Measurements from ENCODE around the gene SIAE. TPM values are rescaled to one million over a fixed set of nuclear protein-coding genes. Genes with fewer than 3 reads are reported as not detected.

The SIAE gene
- total RNA-seq, 1 experiment from 2014 or later, result 18.0 TPM

- no peak for DNase-seq (ENCODE audit: low read depth)
These were observed 5.9 kb downstream of the SIAE start for GRCh38 chr11:124667601-124668000.

- DNase-seq (ENCODE audit: low read depth), result no peak
These were observed 9.7 kb downstream of the SIAE start for GRCh38 chr11:124663861-124664260.

GRCh38 chr11:124662106-124662505 is 11.4 kb downstream of the SIAE start:
- DNase-seq (ENCODE audit: low read depth), result no peak

- DNase-seq (ENCODE audit: low read depth), result no peak
These were observed 12.0 kb downstream of the SIAE start for GRCh38 chr11:124661553-124661952.

- no peak for DNase-seq (ENCODE audit: low read depth)
These were observed 14.6 kb downstream of the SIAE start for GRCh38 chr11:124658986-124659385.

GRCh38 chr11:124658501-124658900 is 15.0 kb downstream of the SIAE start:
- no peak for DNase-seq (ENCODE audit: low read depth)

GRCh38 chr11:124657904-124658303 is 15.6 kb downstream of the SIAE start:
- DNase-seq (ENCODE audit: low read depth), result no peak

GRCh38 chr11:124656774-124657630 is 16.5 kb downstream of the SIAE start:
- DNase-seq (ENCODE audit: low read depth), result no peak

GRCh38 chr11:124648610-124649009 is 24.9 kb downstream of the SIAE start:
- no peak for DNase-seq (ENCODE audit: low read depth)

- no peak for DNase-seq (ENCODE audit: low read depth)
These were observed 27.4 kb downstream of the SIAE start for GRCh38 chr11:124646148-124646547.

GRCh38 chr11:124644426-124645280 is 28.9 kb downstream of the SIAE start:
- peak; percentile 72 for DNase-seq (ENCODE audit: low read depth)

GRCh38 chr11:124643605-124644425 is 29.7 kb downstream of the SIAE start:
- DNase-seq (ENCODE audit: low read depth), result peak; percentile 81

GRCh38 chr11:124643042-124643604 is 30.4 kb downstream of the SIAE start:
- no peak for DNase-seq (ENCODE audit: low read depth)

- no peak for DNase-seq (ENCODE audit: low read depth)
These were observed 30.9 kb downstream of the SIAE start for GRCh38 chr11:124642628-124643027.

GRCh38 chr11:124640666-124641065 is 32.9 kb downstream of the SIAE start:
- peak; percentile 5 for DNase-seq (ENCODE audit: low read depth)

GRCh38 chr11:124639186-124639585 is 34.4 kb downstream of the SIAE start:
- DNase-seq (ENCODE audit: low read depth), result no peak

- no peak for DNase-seq (ENCODE audit: low read depth)
These were observed 35.0 kb downstream of the SIAE start for GRCh38 chr11:124638500-124638899.

- DNase-seq (ENCODE audit: low read depth), result no peak
These were observed 37.6 kb downstream of the SIAE start for GRCh38 chr11:124635932-124636331.

- DNase-seq (ENCODE audit: low read depth), result peak; percentile 14
These were observed 40.2 kb downstream of the SIAE start for GRCh38 chr11:124633355-124633754.

GRCh38 chr11:124629961-124630360 is 43.6 kb downstream of the SIAE start:
- no peak for DNase-seq (ENCODE audit: low read depth)

GRCh38 chr11:124627546-124627945 is 46.0 kb downstream of the SIAE start:
- no peak for DNase-seq (ENCODE audit: low read depth)
